Measurements from ENCODE around the gene ARHGEF4. TPM values are rescaled to one million over a fixed set of nuclear protein-coding genes. Genes with fewer than 3 reads are reported as not detected.

Gene ARHGEF4
- total and polyA plus RNA-seq, 10 of the 15 experiments (the other 5 are each of a cell fraction or from before 2014, with no cell fraction given): 0.02 to 0.24 (median 0.16) TPM; not detected in 6

DNA sequence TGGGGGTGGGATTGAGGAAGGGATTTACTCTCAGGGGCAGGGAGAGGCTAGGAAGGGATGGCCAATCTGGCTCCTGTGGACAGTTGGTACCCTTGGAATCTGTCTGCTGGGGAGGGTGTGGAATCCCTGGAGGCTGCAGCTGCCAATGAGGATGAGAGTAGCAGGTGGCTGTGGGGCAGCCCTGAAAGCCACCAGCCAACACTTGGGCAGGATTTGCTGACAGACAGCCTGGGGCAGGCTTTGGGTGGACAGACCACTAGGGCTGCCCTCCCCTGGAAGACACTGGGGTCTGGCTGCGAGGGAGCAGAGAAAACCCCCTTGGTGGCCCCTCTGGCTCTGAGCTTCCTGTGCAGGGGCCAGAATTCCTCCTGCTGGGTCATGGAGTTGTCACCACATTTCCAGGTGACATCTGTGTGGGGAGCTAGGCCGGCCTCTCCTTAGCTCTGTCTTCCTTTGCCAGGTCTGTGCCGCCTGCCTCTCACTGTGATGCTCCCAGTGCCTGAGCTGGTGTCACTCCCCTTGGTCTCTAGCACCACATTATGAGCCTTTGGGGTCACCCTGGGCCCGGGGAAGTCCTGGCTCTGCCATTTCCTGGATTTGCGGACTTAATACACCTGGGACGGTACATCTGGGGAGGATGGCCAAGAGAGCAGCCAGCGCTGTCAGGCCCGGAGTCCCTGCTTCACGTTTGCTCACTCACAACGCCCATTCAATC lies 13.4 kb upstream of the ARHGEF4 start:
- H3K4me2 ChIP-seq (ENCODE audit: control insufficient read depth, insufficient read depth): peak overlapping the region; percentile 38; the same call in 1 of the 2 replicates
- RAD21 ChIA-PET (ENCODE audit: unreplicated experiment): interaction anchor here (2.8 to 2.9 kb wide), 2 partner anchors 24 to 51 kb away, joined by 18 to 32 read pairs; no protein-coding TSS in a partner anchor
- WGBS (ENCODE audit: insufficient coverage, insufficient replicate concordance, low lambda C conversion rate, missing lambda C conversion rate): 25% methylated on average over 10 of the region's 10 CpGs
- H3K9me3 ChIP-seq (replicated peaks; ENCODE audit: control insufficient read depth, insufficient read depth, low read length): no peaks in the 10 kb centered on the region
- BruUV-seq (replicated peaks): no TSS peak
- H3K79me2 ChIP-seq (ENCODE audit: control insufficient read depth, insufficient read depth, low read length): no peaks in the 10 kb centered on the region
- FAIRE-seq (no peak), DNase-seq (ENCODE audit: low read depth, low spot score) (no peak), ATAC-seq (no peak)
- no peak overlapping the region; the same call in 1 of the 2 replicates for H3K27ac ChIP-seq (ENCODE audit: control insufficient read depth, insufficient read depth)
- intact Hi-C loops (cut with micrococcal nuclease; ENCODE audit: unreplicated experiment): no loop called here
- TF ChIP-seq, protein P1, sequence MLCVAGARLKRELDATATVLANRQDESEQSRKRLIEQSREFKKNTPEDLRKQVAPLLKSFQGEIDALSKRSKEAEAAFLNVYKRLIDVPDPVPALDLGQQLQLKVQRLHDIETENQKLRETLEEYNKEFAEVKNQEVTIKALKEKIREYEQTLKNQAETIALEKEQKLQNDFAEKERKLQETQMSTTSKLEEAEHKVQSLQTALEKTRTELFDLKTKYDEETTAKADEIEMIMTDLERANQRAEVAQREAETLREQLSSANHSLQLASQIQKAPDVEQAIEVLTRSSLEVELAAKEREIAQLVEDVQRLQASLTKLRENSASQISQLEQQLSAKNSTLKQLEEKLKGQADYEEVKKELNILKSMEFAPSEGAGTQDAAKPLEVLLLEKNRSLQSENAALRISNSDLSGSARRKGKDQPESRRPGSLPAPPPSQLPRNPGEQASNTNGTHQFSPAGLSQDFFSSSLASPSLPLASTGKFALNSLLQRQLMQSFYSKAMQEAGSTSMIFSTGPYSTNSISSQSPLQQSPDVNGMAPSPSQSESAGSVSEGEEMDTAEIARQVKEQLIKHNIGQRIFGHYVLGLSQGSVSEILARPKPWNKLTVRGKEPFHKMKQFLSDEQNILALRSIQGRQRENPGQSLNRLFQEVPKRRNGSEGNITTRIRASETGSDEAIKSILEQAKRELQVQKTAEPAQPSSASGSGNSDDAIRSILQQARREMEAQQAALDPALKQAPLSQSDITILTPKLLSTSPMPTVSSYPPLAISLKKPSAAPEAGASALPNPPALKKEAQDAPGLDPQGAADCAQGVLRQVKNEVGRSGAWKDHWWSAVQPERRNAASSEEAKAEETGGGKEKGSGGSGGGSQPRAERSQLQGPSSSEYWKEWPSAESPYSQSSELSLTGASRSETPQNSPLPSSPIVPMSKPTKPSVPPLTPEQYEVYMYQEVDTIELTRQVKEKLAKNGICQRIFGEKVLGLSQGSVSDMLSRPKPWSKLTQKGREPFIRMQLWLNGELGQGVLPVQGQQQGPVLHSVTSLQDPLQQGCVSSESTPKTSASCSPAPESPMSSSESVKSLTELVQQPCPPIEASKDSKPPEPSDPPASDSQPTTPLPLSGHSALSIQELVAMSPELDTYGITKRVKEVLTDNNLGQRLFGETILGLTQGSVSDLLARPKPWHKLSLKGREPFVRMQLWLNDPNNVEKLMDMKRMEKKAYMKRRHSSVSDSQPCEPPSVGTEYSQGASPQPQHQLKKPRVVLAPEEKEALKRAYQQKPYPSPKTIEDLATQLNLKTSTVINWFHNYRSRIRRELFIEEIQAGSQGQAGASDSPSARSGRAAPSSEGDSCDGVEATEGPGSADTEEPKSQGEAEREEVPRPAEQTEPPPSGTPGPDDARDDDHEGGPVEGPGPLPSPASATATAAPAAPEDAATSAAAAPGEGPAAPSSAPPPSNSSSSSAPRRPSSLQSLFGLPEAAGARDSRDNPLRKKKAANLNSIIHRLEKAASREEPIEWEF (IDR thresholded peaks at IDR 0.05; ENCODE audit: insufficient replicate concordance, low read depth, low read length): peak; percentile 34
- TF ChIP-seq MYC (IDR thresholded peaks at IDR 0.05; ENCODE audit: insufficient read depth, insufficient read length, insufficient replicate concordance, low read length, severe bottlenecking): no peak
- CTCF ChIA-PET: interaction anchor here (0.5 to 5.6 kb wide), 5 partner anchors 13 to 288 kb away, joined by 3 to 33 read pairs (median 6); no protein-coding TSS in a partner anchor
- H2AFZ ChIP-seq (ENCODE audit: control insufficient read depth, low read depth, low read length): peak overlapping the region; percentile 59
- in situ Hi-C loops (cut with MboI): no loop called here
- SMC1A ChIA-PET (ENCODE audit: uncharacterized antibody, unreplicated experiment): interaction anchor here (1.8 to 4.5 kb wide), 3 partner anchors 12 to 50 kb away, joined by 10 to 20 read pairs (median 14); no protein-coding TSS in a partner anchor
- H4K20me1 ChIP-seq (ENCODE audit: control insufficient read depth, insufficient read depth): no peaks in the 10 kb centered on the region
- no peak overlapping the region for H3K4me3 ChIP-seq
- no peaks in the 10 kb centered on the region for H3K36me3 ChIP-seq (ENCODE audit: control insufficient read depth in 2 of 2, insufficient read depth in 2 of 2, low read length in 1 of 2)
- H3K9ac ChIP-seq (ENCODE audit: control insufficient read depth, insufficient read depth, low read length): no peak overlapping the region
- peaks cover 15% of the 10 kb centered on the region for H3K4me1 ChIP-seq (ENCODE audit: control insufficient read depth, insufficient read depth, low read length)
- no peaks in the 10 kb centered on the region for H3K27me3 ChIP-seq (replicated peaks in 1 of 2; ENCODE audit: control insufficient read depth in 2 of 2, insufficient read depth in 2 of 2, low read length in 1 of 2)
- POLR2A ChIA-PET: interaction anchor here (1.1 kb wide), 1 partner anchor 446 kb away, joined by 4 read pairs; no protein-coding TSS in a partner anchor
